ENCODE measurements around the gene SLC6A3.

- TF ChIP-seq CTCF (IDR thresholded peaks at IDR 0.05; ENCODE audit: extremely low read depth in 1 of 2, insufficient read depth in 1 of 2, low read depth in 1 of 2, low read length in 2 of 2) (no peak), EZH2 (IDR thresholded peaks at IDR 0.05; ENCODE audit: borderline replicate concordance, low read depth, low read length, severe bottlenecking) (no peak), POLR2A (IDR thresholded peaks at IDR 0.05; ENCODE audit: low read depth, low read length) (no peak), POLR2AphosphoS5 (IDR thresholded peaks at IDR 0.05; ENCODE audit: insufficient read depth, low read depth, low read length) (no peak), GATA2 (IDR thresholded peaks at IDR 0.05; ENCODE audit: insufficient read depth, insufficient read length, low read depth, low read length) (no peak)
Measured at GRCh38 chr5:1363160-1363559, 82.1 kb downstream of the SLC6A3 start.
